Brain microvascular endothelial cell (primary cell): ENCODE data around the gene ALKBH6.

ENCODE experiments used
- DNase-seq: peaks from one replicate; pipeline ENCODE4 v3.0.0-alpha.2; 2020
- H3K27ac ChIP-seq: fragments of 250-450 bp; sonication (Bioruptor Pico); 2 replicates; pipeline ENCODE4 v1.5.1; 2020; ENCODE audit warnings: mild to moderate bottlenecking, moderate library complexity
- H3K27me3 ChIP-seq: fragments of 250-450 bp; sonication (Bioruptor Pico); replicated peaks from 2 replicates; pipeline ENCODE4 v1.5.1; 2020; ENCODE audit warnings: mild to moderate bottlenecking
- H3K36me3 ChIP-seq: fragments of 250-450 bp; sonication (Bioruptor Pico); replicated peaks from 2 replicates; pipeline ENCODE4 v1.5.1; 2020; ENCODE audit warnings: mild to moderate bottlenecking
- H3K4me3 ChIP-seq: 2 replicates; pipeline ENCODE4 v1.5.1; 2011; ENCODE audit warnings: low read depth, mild to moderate bottlenecking, control low read depth, low read length, moderate library complexity
- in situ Hi-C: cut with HindIII; loops from 2 replicates; pipeline ENCODE4 v1.10.0; 2017; ENCODE audit warnings: low sequenced_read_pairs, low pct_ligation_motif_present
- TF ChIP-seq, protein P1 (sequence below): IDR thresholded peaks from 2 replicates; pipeline ENCODE4 v1.5.1; 2011; ENCODE audit warnings: low read depth, mild to moderate bottlenecking, moderate library complexity, low read length, control low read depth, inconsistent platforms; ENCODE audit errors: missing control alignments

ALKBH6 gene

DNA sequence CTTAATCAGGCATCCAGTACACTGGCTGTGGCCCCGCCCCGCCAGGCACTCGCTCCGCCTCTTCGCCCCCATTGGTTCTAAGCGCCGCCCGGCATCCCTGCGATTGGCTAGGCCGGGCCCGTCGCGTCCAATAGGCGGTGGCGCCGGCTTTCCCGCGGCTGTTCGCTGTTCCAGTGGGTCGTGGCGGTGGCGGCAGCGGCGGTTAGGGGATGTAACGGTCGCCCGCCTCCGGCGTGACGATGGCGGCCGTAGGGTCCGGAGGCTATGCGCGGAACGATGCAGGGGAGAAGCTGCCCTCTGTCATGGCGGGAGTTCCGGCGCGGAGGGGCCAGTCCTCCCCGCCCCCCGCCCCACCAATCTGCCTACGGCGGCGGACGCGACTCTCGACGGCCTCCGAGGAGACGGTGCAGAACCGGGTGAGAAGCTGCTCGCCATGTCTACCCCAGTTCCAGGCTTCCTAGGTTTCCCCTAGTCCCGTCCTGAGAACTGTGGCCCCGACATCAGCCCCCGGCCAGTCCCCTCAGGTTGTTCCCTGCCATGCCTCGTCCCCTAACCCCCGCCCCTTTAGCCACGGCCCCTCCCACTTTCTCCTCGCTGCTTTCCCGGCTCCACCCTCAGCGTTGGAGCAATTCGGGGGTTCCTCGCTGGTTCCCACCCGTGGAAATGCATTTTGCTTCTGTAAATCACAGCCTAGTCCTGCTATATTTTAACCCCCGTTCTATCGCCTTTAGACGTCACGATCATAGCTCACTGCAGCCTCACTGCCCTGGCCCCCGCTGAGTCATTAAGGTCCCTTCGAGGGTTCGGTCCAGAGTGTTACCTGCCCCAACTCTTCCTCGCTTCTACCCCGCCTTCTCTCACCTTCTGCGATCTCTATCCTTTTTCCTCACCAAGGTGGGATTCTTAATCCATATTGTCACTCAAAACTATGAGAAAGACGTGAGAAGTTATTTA lies 41.0 kb upstream of the ALKBH6 start, which contains the start of gene WDR62:
WDR62 (plus strand) TSS at position 165 of the 954 bp plus-strand sequence; CDS start at position 240, 75 bp downstream.
- Histone ChIP-seq H3K27me3 (no peaks in the 10 kb centered on the region), H3K4me3 (peak within 1 kb of the TSS; percentile 69), H3K36me3 (no peaks in the 10 kb centered on the region), H3K27ac (peak within 1 kb of the TSS; percentile 91)
- DNase-seq: peak; percentile 89
- TF ChIP-seq, protein P1, sequence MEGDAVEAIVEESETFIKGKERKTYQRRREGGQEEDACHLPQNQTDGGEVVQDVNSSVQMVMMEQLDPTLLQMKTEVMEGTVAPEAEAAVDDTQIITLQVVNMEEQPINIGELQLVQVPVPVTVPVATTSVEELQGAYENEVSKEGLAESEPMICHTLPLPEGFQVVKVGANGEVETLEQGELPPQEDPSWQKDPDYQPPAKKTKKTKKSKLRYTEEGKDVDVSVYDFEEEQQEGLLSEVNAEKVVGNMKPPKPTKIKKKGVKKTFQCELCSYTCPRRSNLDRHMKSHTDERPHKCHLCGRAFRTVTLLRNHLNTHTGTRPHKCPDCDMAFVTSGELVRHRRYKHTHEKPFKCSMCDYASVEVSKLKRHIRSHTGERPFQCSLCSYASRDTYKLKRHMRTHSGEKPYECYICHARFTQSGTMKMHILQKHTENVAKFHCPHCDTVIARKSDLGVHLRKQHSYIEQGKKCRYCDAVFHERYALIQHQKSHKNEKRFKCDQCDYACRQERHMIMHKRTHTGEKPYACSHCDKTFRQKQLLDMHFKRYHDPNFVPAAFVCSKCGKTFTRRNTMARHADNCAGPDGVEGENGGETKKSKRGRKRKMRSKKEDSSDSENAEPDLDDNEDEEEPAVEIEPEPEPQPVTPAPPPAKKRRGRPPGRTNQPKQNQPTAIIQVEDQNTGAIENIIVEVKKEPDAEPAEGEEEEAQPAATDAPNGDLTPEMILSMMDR: no peak
- in situ Hi-C loops: no loop called here

DNA sequence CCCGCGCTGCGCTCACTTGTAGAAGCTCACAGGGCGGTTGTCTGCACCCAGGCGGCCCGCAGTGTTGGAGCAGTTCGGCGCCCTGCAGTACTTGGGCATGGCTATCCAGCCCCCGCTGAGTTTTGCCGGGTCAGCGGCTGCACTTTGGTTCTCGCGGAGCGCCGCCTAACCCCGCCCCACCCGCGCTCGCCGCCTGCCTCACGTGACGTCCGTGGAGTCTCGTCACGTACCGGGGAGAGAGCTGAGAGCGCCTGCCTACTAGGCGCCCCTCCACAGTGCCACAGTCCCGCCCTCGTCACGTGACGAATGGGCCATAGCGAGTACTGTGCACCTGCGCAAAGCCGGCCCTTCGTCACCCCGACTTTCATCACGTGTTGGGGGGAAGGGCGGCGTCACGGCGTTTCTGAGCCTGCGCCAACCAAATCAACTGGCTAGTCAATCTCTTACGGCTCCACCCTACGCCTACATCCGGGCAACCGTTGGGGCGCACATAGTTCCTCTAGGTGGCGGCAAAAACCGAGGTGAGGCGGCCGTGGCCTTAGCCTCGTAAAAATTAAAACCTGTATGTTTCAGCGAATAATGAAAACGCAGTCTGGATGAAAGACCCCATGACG lies 40.2 kb upstream of the ALKBH6 start, which contains the start of gene THAP8:
THAP8 (minus strand) TSS at position 167 of the 614 bp plus-strand sequence; CDS start at position 99, 68 bp downstream.
- Histone ChIP-seq H3K27ac (peak within 1 kb of the TSS; percentile 91), H3K27me3 (no peaks in the 10 kb centered on the region), H3K36me3 (no peaks in the 10 kb centered on the region), H3K4me3 (peak within 1 kb of the TSS; percentile 69)
- TF ChIP-seq, protein P1: peak; percentile 67
- peak; percentile 99 for DNase-seq
- in situ Hi-C loops: no loop called here

DNA sequence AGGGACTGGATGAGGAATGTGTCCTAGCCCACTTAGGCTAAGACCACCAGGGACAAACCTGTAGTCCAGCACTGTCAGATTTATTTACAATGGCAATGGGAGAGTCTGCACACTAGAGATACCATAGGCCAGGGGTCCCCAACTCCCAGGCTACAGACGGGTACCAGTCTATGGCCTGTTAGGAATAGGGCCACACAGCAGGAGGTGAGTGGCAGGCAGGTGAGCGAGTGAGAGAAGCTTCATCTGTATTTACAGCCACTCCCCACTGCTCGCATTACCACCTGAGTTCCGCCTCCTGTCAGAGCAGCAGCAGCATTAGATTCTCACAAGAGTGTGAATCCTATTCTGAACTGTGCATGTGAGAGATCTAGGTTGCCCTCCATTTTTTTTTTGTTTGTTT lies 37.6 kb upstream of the ALKBH6 start:
- in situ Hi-C loops: no loop called here
- no peaks in the 10 kb centered on the region for H3K36me3 ChIP-seq
- H3K27ac ChIP-seq: no peak overlapping the region
- no peaks in the 10 kb centered on the region for H3K27me3 ChIP-seq
- TF ChIP-seq, protein P1: no peak
- no peak overlapping the region for H3K4me3 ChIP-seq
- DNase-seq: no peak

DNA sequence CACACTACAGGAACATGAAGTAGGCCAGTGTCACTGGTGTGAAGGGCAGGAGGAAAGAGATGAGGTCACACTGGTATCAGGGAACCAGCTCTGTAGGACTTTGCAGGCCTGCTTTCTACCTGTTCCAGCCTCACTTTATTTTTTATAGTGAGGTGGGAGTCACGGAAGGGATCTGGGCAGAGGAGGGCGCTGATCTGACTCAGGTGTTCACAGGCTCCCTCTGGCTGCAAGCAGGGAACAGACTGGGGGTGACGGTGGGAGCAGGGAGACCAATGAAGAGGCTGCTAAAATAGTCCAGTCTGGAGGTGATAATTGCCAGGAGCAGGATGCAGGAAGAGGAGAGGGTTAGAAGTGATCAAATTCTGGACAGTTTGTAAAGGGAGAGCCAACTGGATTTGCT lies 37.2 kb upstream of the ALKBH6 start:
- no peaks in the 10 kb centered on the region for H3K27me3 ChIP-seq
- in situ Hi-C loops: no loop called here
- no peaks in the 10 kb centered on the region for H3K36me3 ChIP-seq
- no peak overlapping the region for H3K4me3 ChIP-seq
- no peak overlapping the region for H3K27ac ChIP-seq
- TF ChIP-seq, protein P1: peak; percentile 59
- no peak for DNase-seq

DNA sequence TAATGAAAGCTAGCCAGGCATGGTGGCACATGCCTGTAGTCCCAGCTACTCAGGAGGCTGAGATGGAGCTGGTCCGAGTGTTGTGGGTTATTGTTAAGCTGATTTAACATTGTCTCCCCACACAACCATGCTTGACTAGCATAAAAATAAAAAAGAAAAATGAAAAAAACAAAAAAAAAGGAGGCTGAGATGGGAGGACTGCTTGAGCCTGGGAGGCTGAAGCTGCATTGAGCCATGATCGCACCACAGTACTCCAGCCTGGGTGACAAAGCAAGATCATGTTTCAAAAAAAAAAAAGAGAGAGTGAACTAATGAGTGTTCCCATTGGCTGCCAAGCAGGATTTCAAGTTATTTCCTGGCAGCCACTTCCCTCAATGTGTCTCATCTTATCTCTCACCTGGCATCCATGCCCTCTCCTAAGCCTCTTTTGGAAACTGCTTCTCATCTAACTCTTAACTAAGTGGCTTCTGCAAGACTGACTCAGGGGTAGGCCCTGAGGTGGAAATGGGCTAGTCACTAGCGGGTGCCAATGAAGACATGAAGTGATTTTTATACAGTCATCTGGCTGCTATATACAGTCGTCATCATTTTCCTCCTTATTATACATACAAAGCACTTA lies 35.2 kb upstream of the ALKBH6 start:
- Histone ChIP-seq H3K27ac (no peak overlapping the region), H3K27me3 (no peaks in the 10 kb centered on the region), H3K36me3 (no peaks in the 10 kb centered on the region), H3K4me3 (no peak overlapping the region)
- in situ Hi-C loops: no loop called here
- TF ChIP-seq, protein P1: no peak
- DNase-seq: no peak
